SK-N-SH (cell line): ENCODE data around the gene ZNF22.

ENCODE experiments used
- CHD2 ChIP-seq: fragments of 150-350 bp; IDR thresholded peaks from 2 replicates; pipeline ENCODE4 v1.6.1; 2018; ENCODE audit warnings: low read length; ENCODE audit not compliant: partially characterized antibody
- EP300 ChIP-seq, 2 experiments: IDR thresholded peaks; 2 replicates each; pipeline versions ENCODE4 v1.4.0 to v1.6.1; 2012; ENCODE audit warnings: borderline replicate concordance in 1 of 2, low read depth in 1 of 2, low read length in 1 of 2
- GATA2 ChIP-seq: sonication (generic); formaldehyde crosslinking; IDR thresholded peaks from 2 replicates; pipeline ENCODE4 v1.5.0; 2020; ENCODE audit warnings: mild to moderate bottlenecking, missing genetic modification reagents
- MEF2A ChIP-seq: IDR thresholded peaks from 2 replicates; pipeline ENCODE4 v1.4.0; 2012; ENCODE audit warnings: low read depth, borderline replicate concordance
- MXI1 ChIP-seq: IDR thresholded peaks from 2 replicates; pipeline ENCODE4 v1.6.1; 2012; ENCODE audit warnings: mild to moderate bottlenecking, low read depth, low read length, improper control_type of control experiment
- NFIC ChIP-seq: IDR thresholded peaks from 2 replicates; pipeline ENCODE4 v1.4.0; 2012; ENCODE audit warnings: borderline replicate concordance
- NRF1 ChIP-seq: IDR thresholded peaks from 2 replicates; pipeline ENCODE4 v1.6.1; 2012; ENCODE audit warnings: low read depth, mild to moderate bottlenecking, low read length
- RAD21 ChIP-seq: IDR thresholded peaks from 2 replicates; pipeline ENCODE4 v1.6.1; 2012; ENCODE audit warnings: mild to moderate bottlenecking, low read length
- YY1 ChIP-seq: IDR thresholded peaks from 2 replicates; pipeline ENCODE4 v1.4.0; 2012; ENCODE audit warnings: low read depth, mild to moderate bottlenecking
- TF ChIP-seq, protein P1 (sequence below): IDR thresholded peaks from 2 replicates; pipeline ENCODE4 v1.6.1; 2012; ENCODE audit warnings: mild to moderate bottlenecking, low read depth, low read length, moderate library complexity
- TF ChIP-seq, protein P2 (sequence below): fragments of 200-600 bp; sonication (generic); IDR thresholded peaks from 2 replicates; pipeline ENCODE4 v1.6.1; 2017; ENCODE audit warnings: antibody characterized with exemption, mild to moderate bottlenecking, moderate library complexity
- TF ChIP-seq, protein P3 (sequence below): fragments of 150-350 bp; IDR thresholded peaks from 2 replicates; pipeline ENCODE4 v1.6.1; 2017; ENCODE audit warnings: antibody characterized with exemption, low read length, low read depth, borderline replicate concordance
- TF ChIP-seq, protein P4 (sequence below): IDR thresholded peaks from 2 replicates; pipeline ENCODE4; 2012
- TF ChIP-seq, protein P5 (sequence below): IDR thresholded peaks from 2 replicates; pipeline ENCODE4 v1.4.0; 2012; ENCODE audit warnings: low read depth

DNA sequence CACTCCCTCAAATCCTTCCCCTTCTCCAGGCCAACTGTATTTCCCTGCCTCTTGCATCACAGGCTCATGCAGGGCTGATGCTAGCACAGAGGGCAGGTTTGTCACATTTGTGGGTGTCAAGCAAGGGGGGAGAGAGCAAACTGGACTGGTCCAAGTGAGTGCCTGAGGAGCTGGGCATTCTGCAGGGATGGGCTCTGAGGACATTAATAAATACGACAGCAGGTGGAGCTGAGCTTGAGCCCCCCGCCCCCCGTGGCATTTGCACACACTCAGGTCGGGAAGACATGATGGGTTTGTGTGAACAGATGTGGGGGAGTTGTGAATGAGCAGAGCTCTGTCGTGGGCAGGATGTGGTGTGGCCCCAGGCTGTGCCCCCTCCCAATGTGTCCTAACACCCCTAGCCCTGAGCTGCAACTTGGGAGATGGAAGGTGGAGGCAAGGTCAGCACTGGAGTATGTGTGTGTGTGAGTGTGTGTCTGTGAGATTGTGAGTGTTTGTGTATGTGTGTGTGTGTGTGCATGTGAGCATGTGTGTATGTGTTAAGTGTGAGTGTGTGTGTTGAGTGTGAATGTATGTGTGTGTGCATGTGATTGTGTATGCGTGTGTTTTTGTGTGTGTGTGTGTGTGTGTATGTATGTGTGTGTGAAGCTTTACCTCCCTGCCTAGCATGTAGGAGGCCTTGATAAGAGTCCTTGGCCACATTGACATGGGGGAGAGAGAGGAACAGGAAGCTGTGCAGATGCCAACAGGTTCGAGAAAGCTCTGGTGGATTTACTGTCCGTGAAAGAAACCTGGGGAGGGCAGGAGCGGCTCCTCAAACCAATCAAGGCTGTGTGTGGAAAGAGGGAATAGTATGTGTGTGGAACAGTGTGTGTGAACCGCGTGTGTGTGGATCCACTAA lies 32.0 kb upstream of the ZNF22 start:
- TF ChIP-seq, protein P1, sequence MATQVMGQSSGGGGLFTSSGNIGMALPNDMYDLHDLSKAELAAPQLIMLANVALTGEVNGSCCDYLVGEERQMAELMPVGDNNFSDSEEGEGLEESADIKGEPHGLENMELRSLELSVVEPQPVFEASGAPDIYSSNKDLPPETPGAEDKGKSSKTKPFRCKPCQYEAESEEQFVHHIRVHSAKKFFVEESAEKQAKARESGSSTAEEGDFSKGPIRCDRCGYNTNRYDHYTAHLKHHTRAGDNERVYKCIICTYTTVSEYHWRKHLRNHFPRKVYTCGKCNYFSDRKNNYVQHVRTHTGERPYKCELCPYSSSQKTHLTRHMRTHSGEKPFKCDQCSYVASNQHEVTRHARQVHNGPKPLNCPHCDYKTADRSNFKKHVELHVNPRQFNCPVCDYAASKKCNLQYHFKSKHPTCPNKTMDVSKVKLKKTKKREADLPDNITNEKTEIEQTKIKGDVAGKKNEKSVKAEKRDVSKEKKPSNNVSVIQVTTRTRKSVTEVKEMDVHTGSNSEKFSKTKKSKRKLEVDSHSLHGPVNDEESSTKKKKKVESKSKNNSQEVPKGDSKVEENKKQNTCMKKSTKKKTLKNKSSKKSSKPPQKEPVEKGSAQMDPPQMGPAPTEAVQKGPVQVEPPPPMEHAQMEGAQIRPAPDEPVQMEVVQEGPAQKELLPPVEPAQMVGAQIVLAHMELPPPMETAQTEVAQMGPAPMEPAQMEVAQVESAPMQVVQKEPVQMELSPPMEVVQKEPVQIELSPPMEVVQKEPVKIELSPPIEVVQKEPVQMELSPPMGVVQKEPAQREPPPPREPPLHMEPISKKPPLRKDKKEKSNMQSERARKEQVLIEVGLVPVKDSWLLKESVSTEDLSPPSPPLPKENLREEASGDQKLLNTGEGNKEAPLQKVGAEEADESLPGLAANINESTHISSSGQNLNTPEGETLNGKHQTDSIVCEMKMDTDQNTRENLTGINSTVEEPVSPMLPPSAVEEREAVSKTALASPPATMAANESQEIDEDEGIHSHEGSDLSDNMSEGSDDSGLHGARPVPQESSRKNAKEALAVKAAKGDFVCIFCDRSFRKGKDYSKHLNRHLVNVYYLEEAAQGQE: no peak
- TF ChIP-seq GATA2 (CRISPR knock-in tag): no peak
- TF ChIP-seq, protein P2, sequence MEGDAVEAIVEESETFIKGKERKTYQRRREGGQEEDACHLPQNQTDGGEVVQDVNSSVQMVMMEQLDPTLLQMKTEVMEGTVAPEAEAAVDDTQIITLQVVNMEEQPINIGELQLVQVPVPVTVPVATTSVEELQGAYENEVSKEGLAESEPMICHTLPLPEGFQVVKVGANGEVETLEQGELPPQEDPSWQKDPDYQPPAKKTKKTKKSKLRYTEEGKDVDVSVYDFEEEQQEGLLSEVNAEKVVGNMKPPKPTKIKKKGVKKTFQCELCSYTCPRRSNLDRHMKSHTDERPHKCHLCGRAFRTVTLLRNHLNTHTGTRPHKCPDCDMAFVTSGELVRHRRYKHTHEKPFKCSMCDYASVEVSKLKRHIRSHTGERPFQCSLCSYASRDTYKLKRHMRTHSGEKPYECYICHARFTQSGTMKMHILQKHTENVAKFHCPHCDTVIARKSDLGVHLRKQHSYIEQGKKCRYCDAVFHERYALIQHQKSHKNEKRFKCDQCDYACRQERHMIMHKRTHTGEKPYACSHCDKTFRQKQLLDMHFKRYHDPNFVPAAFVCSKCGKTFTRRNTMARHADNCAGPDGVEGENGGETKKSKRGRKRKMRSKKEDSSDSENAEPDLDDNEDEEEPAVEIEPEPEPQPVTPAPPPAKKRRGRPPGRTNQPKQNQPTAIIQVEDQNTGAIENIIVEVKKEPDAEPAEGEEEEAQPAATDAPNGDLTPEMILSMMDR: no peak
- no peak for TF ChIP-seq MXI1
- TF ChIP-seq, protein P3, sequence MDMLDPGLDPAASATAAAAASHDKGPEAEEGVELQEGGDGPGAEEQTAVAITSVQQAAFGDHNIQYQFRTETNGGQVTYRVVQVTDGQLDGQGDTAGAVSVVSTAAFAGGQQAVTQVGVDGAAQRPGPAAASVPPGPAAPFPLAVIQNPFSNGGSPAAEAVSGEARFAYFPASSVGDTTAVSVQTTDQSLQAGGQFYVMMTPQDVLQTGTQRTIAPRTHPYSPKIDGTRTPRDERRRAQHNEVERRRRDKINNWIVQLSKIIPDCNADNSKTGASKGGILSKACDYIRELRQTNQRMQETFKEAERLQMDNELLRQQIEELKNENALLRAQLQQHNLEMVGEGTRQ: no peak
- no peak for TF ChIP-seq MEF2A
- TF ChIP-seq RAD21: no peak
- TF ChIP-seq, protein P4, sequence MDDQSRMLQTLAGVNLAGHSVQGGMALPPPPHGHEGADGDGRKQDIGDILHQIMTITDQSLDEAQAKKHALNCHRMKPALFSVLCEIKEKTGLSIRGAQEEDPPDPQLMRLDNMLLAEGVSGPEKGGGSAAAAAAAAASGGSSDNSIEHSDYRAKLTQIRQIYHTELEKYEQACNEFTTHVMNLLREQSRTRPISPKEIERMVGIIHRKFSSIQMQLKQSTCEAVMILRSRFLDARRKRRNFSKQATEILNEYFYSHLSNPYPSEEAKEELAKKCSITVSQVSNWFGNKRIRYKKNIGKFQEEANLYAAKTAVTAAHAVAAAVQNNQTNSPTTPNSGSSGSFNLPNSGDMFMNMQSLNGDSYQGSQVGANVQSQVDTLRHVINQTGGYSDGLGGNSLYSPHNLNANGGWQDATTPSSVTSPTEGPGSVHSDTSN: no peak
- no peak for TF ChIP-seq NFIC
- TF ChIP-seq, protein P5, sequence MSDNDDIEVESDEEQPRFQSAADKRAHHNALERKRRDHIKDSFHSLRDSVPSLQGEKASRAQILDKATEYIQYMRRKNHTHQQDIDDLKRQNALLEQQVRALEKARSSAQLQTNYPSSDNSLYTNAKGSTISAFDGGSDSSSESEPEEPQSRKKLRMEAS: no peak
- no peak for TF ChIP-seq YY1
- no peak for TF ChIP-seq CHD2
- TF ChIP-seq EP300 (IDR thresholded peaks at IDR 0.05; ENCODE audit: borderline replicate concordance in 1 of 2, low read depth in 1 of 2, low read length in 1 of 2): no peak
- TF ChIP-seq NRF1: no peak
